DND-41 (cell line): ENCODE measurements around the gene MRPS7.

Source experiments
- EZH2 ChIP-seq: IDR thresholded peaks from 3 replicates; pipeline ENCODE4 v1.6.1; 2012; ENCODE audit warnings: borderline replicate concordance, low read depth, mild to moderate bottlenecking, moderate library complexity, low read length, inconsistent platforms; ENCODE audit not compliant: severe bottlenecking
- TF ChIP-seq, protein P1 (sequence below): IDR thresholded peaks from 2 replicates; pipeline ENCODE4 v1.5.1; 2012; ENCODE audit warnings: borderline replicate concordance, low read length, moderate library complexity, mild to moderate bottlenecking; ENCODE audit not compliant: poor library complexity, severe bottlenecking; ENCODE audit errors: extremely low read depth

DNA sequence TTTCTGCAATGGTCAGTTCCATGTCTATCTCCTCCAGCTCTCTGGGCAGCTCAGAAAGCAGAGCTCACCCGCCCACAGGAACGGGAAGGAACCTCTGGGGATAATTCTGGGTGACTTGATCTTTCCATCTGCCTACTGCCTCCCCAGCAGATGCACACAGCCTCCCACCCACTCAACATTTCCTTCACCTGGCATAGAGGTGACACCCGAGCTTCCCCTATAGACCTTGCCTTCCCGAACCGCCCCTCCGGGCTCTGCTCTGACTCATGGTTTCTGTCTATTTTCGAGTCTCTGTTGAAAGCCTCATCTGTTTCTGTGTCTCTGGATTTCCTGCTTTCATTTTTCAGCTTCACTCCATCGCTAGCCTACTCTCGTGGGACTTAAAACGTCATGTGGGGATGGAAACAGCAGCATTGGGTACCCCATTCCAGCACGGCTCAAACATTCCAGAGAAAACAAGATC is 11.6 kb upstream of the MRPS7 start:
- no peak for TF ChIP-seq EZH2
- TF ChIP-seq, protein P1, sequence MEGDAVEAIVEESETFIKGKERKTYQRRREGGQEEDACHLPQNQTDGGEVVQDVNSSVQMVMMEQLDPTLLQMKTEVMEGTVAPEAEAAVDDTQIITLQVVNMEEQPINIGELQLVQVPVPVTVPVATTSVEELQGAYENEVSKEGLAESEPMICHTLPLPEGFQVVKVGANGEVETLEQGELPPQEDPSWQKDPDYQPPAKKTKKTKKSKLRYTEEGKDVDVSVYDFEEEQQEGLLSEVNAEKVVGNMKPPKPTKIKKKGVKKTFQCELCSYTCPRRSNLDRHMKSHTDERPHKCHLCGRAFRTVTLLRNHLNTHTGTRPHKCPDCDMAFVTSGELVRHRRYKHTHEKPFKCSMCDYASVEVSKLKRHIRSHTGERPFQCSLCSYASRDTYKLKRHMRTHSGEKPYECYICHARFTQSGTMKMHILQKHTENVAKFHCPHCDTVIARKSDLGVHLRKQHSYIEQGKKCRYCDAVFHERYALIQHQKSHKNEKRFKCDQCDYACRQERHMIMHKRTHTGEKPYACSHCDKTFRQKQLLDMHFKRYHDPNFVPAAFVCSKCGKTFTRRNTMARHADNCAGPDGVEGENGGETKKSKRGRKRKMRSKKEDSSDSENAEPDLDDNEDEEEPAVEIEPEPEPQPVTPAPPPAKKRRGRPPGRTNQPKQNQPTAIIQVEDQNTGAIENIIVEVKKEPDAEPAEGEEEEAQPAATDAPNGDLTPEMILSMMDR = no peak
